A673 (cell line): Measurements from ENCODE around the gene ABCF3. TPM values are rescaled to one million over a fixed set of nuclear protein-coding genes. Genes with fewer than 3 reads are reported as not detected.

Experiments used
- BruUV-seq: library from RNA; stranded (reverse); fragments of 400-500 nt; replicated peaks from 2 replicates; lab custom pipeline; 2021; lab: Mats Ljungman, UMichigan
- CTCF ChIA-PET: fragments of 300-600 bp; sonication (Branson Sonifier 250); formaldehyde crosslinking; loops from one replicate; lab custom pipeline; 2022; ENCODE audit warnings: antibody characterized with exemption; lab: Charles Lee
- POLR2A ChIA-PET: fragments of 300-600 bp; sonication (Branson Sonifier 250); formaldehyde crosslinking; loops from one replicate; lab custom pipeline; 2022; ENCODE audit warnings: antibody characterized with exemption; ENCODE audit not compliant: low non-redundant PET; lab: Charles Lee
- DNase-seq: peaks from one replicate; pipeline ENCODE4 v3.0.0-alpha.2; 2015; ENCODE audit warnings: low spot score
- H3K27ac ChIP-seq: fragments of 200-600 bp; sonication (generic); 2 replicates; pipeline ENCODE4 v1.5.1; 2016; ENCODE audit warnings: mixed run types, low read depth, mild to moderate bottlenecking, mixed read lengths, antibody characterized with exemption, low read length; ENCODE audit not compliant: poor library complexity, severe bottlenecking
- H3K27me3 ChIP-seq: fragments of 200-600 bp; sonication (generic); replicated peaks from 2 replicates; pipeline ENCODE4 v1.6.1; 2017; ENCODE audit warnings: mixed run types, low read depth, mild to moderate bottlenecking, mixed read lengths, antibody characterized with exemption, low read length; ENCODE audit not compliant: insufficient read depth, poor library complexity
- H3K36me3 ChIP-seq: fragments of 200-600 bp; sonication (generic); 2 replicates; pipeline ENCODE4 v1.6.1; 2016; ENCODE audit warnings: mixed run types, mild to moderate bottlenecking, mixed read lengths, antibody characterized with exemption, low read length; ENCODE audit not compliant: insufficient read depth, poor library complexity, severe bottlenecking
- H3K4me1 ChIP-seq: fragments of 200-600 bp; sonication (generic); 2 replicates; pipeline ENCODE4 v1.6.1; 2017; ENCODE audit warnings: mixed run types, mild to moderate bottlenecking, mixed read lengths, antibody characterized with exemption, low read length; ENCODE audit not compliant: insufficient read depth, poor library complexity, severe bottlenecking
- H3K4me3 ChIP-seq: fragments of 200-600 bp; sonication (generic); 2 replicates; pipeline ENCODE4 v1.5.1; 2016; ENCODE audit warnings: low read depth, mixed run types, mild to moderate bottlenecking, mixed read lengths, low read length; ENCODE audit not compliant: poor library complexity, severe bottlenecking
- H3K9me3 ChIP-seq: fragments of 200-600 bp; sonication (generic); 2 replicates; pipeline ENCODE4 v1.6.1; 2016; ENCODE audit warnings: mixed run types, low read depth, mild to moderate bottlenecking, mixed read lengths, antibody characterized with exemption, low read length; ENCODE audit not compliant: poor library complexity, severe bottlenecking
- CTCF ChIP-seq: fragments of 300-800, 200-600 bp; sonication (generic); conservative IDR thresholded peaks from 2 replicates; pipeline ENCODE4 v1.5.1; 2017; ENCODE audit warnings: low read depth, mild to moderate bottlenecking, antibody characterized with exemption, low read length, moderate library complexity, mixed read lengths
- EZH2 ChIP-seq: fragments of 200-600 bp; sonication (generic); IDR thresholded peaks from 2 replicates; pipeline ENCODE4 v1.6.1; 2017; ENCODE audit warnings: borderline replicate concordance, low read depth, mild to moderate bottlenecking, mixed read lengths, antibody characterized with exemption, low read length; ENCODE audit not compliant: poor library complexity, severe bottlenecking
- intact Hi-C: fragments of 100-400 bp; cut with micrococcal nuclease; formaldehyde crosslinking; loops from one replicate; pipeline ENCODE4 v1.10.0; 2022; ENCODE audit not compliant: unreplicated experiment
- total RNA-seq: library from RNA; stranded (reverse); gene quantifications from 2 replicates; pipeline ENCODE4 v1.2.3, GENCODE V29; 2021

The ABCF3 gene
- total RNA-seq, 1 experiment from 2014 or later = 65.1 TPM

GRCh38 chr3:184171562-184171961, 14.4 kb upstream of the ABCF3 start:
- ChIA-PET POLR2A (no interaction called here), CTCF (no interaction called here)
- Histone ChIP-seq H3K9me3 (no peaks in the 10 kb centered on the region), H3K4me3 (no peak overlapping the region), H3K27me3 (no peaks in the 10 kb centered on the region), H3K36me3 (peaks cover 35% of the 10 kb centered on the region), H3K4me1 (peaks cover under 1% of the 10 kb centered on the region), H3K27ac (no peak overlapping the region)
- DNase-seq = peak; percentile 35
- intact Hi-C loops = loop anchor here (5.0 kb wide), 1 partner anchor 126 kb away; the partner anchor contains the start of gene PSMD2
- TF ChIP-seq CTCF (no peak), EZH2 (no peak)
- no TSS peak for BruUV-seq

- H3K27me3 ChIP-seq = no peaks in the 10 kb centered on the region
- BruUV-seq = no TSS peak
- TF ChIP-seq CTCF = no peak
- no peak for TF ChIP-seq EZH2
- intact Hi-C loops = loop anchor here (5.0 kb wide), 1 partner anchor 124 kb away; the partner anchor contains the start of gene PSMD2
- H3K9me3 ChIP-seq = no peaks in the 10 kb centered on the region
- peaks cover 9% of the 10 kb centered on the region for H3K4me1 ChIP-seq
- no peak overlapping the region for H3K27ac ChIP-seq
- H3K4me3 ChIP-seq = no peak overlapping the region
- DNase-seq = no peak
- POLR2A ChIA-PET = interaction anchor here (0.5 to 0.8 kb wide), 3 partner anchors 13 to 43 kb away, joined by 3 to 4 read pairs (median 3); partner anchors contain the start of gene ABCF3
- CTCF ChIA-PET = no interaction called here
- H3K36me3 ChIP-seq = peaks cover 33% of the 10 kb centered on the region
Observed at GRCh38 chr3:184172681-184173373, 13.2 kb upstream of the ABCF3 start.

GRCh38 chr3:184173374-184173722, 12.7 kb upstream of the ABCF3 start:
- no peak overlapping the region for H3K27ac ChIP-seq
- no peak overlapping the region for H3K4me3 ChIP-seq
- CTCF ChIA-PET = no interaction called here
- POLR2A ChIA-PET = interaction anchor here (0.8 kb wide), 1 partner anchor 13 kb away, joined by 4 read pairs; the partner anchor contains the start of gene ABCF3
- H3K9me3 ChIP-seq = no peaks in the 10 kb centered on the region
- H3K27me3 ChIP-seq = no peaks in the 10 kb centered on the region
- intact Hi-C loops = loop anchor here (5.0 kb wide), 1 partner anchor 124 kb away; the partner anchor contains the start of gene PSMD2
- no peak for DNase-seq
- BruUV-seq = no TSS peak
- H3K4me1 ChIP-seq = peaks cover 9% of the 10 kb centered on the region
- peaks cover 33% of the 10 kb centered on the region for H3K36me3 ChIP-seq
- TF ChIP-seq EZH2 (no peak), CTCF (no peak)
